GM10266 (cell line): ENCODE results near the gene ARFIP2.
"Not testable (repeated sequence)": the region's sequence is repeated elsewhere in the genome, so short reads cannot be mapped to it uniquely, and the experiment has no call there.

Experiments used
- DNase-seq: peaks from one replicate; pipeline ENCODE4 v3.0.0; 2012; ENCODE audit errors: extremely low spot score
- TF ChIP-seq, protein P1 (sequence below): IDR thresholded peaks from 2 replicates; pipeline ENCODE4 v1.5.1; 2012; ENCODE audit warnings: mild to moderate bottlenecking, low read depth; ENCODE audit not compliant: control insufficient read depth, insufficient read depth; ENCODE audit errors: missing control alignments

Gene ARFIP2, protein sequence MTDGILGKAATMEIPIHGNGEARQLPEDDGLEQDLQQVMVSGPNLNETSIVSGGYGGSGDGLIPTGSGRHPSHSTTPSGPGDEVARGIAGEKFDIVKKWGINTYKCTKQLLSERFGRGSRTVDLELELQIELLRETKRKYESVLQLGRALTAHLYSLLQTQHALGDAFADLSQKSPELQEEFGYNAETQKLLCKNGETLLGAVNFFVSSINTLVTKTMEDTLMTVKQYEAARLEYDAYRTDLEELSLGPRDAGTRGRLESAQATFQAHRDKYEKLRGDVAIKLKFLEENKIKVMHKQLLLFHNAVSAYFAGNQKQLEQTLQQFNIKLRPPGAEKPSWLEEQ

DNA sequence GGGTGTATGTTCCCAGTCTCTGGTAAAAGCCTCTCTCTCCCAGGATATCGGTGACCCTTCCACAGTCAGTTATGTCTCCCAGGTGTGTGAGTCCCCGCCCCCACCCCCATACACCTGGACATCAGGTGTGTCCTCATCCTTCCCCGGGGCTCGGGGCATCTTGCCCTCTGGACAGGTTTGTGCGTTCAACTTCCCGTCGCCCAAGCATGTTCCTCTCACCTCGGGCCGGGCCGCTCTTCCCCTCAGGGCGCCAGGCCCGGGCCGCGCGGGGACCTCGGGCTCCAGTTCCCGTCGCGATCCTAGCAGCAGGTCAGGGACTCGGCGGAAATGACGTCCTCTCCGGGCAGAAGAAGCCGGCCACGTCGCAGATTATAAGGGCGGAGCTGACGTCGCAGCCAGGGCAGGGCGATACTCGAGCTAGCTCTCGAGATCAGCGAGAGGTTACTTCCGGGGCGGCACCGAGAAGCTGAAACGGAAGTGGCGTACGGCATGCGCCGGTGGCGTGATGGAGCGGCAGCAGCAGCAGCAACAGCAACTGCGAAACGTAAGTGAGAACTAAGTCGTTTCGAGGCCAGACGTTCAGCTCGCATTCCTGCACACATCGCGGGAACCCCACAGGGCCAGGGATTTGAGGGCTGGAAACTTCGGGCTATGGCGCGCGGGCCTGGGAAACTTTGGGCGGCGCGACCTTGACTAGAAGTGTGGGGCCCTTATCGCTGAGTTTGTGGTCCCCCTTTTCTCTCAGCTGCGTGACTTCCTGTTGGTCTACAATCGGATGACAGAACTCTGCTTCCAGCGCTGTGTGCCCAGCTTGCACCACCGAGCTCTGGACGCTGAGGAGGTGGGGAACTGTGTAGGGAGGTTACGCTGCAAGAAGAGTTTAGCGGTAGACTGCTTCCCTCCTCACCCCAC is at the start of gene ARFIP2, which contains the start of gene TIMM10B:
Gene ARFIP2, minus strand, starts transcription at position 320 of the 912 bp plus-strand sequence. CDS start 910 bp downstream, outside the sequence.
Gene TIMM10B, plus strand, starts transcription at position 490 of the 912 bp plus-strand sequence. Its CDS starts 16 bp downstream, at position 506.
- peak; percentile 96 for DNase-seq
- TF ChIP-seq, protein P1, sequence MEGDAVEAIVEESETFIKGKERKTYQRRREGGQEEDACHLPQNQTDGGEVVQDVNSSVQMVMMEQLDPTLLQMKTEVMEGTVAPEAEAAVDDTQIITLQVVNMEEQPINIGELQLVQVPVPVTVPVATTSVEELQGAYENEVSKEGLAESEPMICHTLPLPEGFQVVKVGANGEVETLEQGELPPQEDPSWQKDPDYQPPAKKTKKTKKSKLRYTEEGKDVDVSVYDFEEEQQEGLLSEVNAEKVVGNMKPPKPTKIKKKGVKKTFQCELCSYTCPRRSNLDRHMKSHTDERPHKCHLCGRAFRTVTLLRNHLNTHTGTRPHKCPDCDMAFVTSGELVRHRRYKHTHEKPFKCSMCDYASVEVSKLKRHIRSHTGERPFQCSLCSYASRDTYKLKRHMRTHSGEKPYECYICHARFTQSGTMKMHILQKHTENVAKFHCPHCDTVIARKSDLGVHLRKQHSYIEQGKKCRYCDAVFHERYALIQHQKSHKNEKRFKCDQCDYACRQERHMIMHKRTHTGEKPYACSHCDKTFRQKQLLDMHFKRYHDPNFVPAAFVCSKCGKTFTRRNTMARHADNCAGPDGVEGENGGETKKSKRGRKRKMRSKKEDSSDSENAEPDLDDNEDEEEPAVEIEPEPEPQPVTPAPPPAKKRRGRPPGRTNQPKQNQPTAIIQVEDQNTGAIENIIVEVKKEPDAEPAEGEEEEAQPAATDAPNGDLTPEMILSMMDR = no peak

DNA sequence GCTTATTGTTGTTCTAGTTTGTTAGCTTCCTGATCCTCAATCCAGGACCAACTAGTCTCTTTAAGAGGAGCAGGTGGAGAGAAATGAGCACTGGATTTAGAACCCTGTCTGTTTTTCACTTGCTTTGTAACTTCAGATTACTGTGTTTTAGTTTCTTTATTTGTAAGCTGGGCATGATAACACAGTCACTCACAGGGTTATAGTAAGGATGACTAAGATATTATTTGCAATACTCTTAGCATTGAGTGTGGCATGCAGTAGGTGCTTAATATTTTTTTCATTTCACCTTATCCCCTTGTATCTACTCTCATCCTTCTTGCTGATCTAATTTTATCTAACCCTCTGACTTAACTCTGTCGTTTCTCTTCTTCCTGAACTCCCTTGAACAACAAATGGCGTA is 49.7 kb upstream of the ARFIP2 start:
- no peak for DNase-seq
- TF ChIP-seq, protein P1 = no peak

DNA sequence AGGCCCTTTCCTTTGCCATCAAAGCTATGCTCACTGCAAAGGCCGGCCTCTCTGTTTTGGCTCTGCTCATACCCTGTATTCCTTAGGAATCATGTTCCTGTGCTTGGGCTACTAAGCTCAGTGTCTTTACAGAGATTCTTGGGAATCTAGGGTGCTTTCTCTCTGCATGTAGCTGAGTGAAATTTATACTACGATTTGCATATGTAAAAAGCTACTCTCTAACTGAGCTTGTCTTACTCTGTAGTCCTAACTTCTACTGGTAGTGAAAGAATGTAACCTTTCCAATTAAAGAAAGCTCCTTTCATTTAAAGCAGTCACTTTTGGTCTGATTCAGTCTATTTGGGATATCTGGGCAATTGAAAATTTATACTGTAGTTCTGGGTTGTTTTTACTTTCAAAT is 48.1 kb upstream of the ARFIP2 start:
- TF ChIP-seq, protein P1 = no peak
- DNase-seq = no peak

DNA sequence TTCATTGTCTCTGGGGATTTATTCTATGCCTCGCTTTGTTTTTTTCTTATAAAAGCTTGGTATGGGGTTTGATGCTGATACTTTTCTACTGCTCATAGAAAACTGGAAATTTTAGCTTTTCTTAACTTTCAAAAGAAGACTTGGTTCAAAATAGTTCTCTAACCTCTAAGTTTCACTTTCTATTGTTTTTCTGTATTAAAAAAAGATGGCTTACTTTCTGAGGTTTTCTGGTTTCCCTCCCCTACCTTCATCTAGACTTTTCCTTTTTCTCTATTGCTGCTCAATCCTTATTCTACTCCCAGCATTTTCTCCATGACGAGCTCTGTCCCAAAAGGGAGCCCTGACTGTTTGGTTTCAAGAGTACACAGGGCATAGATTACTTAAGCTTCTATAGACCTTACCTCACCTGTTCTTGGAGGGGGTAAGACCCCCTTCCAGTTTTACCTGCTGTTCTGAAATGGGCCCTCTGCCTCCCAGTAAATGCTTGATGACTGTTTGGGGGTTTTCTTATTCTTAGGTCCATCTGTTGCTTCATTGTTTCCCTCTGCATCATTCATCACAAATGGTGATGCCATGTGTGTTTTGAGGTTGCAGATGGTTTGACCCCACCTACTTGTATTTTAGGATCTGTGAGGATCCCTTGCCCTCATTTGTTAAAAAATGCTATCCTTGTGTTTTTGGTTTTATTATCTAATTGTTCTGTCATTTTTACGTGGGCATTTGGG is 45.4 kb upstream of the ARFIP2 start:
- DNase-seq = no peak
- TF ChIP-seq, protein P1 = no peak

DNA sequence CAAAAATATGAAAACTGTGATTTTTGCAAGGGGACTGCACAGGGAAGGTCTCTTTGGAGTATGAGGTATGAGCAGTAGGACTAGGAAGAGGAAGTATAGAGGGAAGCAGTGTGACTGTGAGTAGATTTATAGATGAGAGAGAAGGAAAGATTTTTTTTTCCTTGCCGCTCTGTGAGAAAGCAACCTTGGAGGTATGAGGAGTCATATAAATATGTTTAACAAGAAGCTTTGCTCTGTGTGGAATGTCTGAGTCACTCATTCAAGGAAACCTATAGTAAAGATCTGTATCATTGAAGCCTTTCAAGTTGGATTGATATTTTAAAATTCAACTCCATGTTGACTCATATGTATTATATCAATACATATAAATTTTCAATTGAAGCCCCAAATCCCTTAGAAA is 42.1 kb upstream of the ARFIP2 start:
- DNase-seq = no peak
- TF ChIP-seq, protein P1 = no peak

DNA sequence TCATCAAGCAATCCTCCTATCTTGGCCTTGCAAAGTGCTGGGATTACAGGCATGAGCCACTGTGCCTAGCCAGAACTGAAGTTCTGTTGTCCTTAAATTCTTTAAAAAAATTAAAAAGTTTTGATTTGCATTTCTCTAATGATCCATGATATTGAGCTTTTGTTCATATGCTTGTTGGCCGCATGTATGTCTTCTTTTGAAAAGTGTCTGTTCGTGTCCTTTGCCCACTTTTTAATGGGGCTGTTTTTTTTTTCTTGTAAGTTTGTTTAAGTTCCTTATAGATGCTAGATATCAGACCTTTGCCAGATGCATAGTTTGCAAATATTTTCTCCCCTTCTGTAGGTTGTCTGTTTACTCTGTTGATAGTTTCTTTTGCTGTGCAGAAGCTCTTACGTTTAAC is 40.8 kb upstream of the ARFIP2 start:
- not testable (repeated sequence) for DNase-seq

DNA sequence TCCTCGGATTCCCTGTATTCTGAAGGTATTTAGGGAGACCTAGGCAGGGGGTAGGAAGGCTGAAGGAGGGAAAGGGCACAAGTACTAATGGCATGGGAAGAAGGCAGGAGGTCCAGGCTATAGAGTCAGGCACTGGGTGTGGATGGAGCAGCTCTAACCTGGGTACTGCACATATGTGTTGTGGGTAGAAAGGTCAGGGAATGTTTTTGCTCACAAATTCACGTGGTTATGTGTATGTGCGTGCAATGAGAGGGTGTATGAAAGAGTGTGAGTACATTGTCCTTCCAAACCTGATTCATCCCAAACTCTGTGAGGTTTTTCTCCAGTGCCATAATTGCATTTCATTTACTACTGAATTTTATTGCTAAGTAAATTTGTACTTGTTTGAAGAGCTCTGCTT is 39.1 kb upstream of the ARFIP2 start:
- no peak for DNase-seq
- TF ChIP-seq, protein P1 = no peak
